HG03439 (cell line): Measurements from ENCODE around the gene RNU2-1.
A peak's percentile ranks its signal among the peaks of the same experiment; 100 is the strongest.
"Not testable (repeated sequence)": the region's sequence is repeated elsewhere in the genome, so short reads cannot be mapped to it uniquely, and the experiment has no call there.

ENCODE experiments used
- ATAC-seq: cut with Tn5 transposase; IDR thresholded peaks from one replicate; pipeline ENCODE4 v1.9.1; 2021; ENCODE audit warnings: mild to moderate bottlenecking, moderate library complexity; ENCODE audit not compliant: unreplicated experiment

Gene RNU2-1

GRCh38 chr17:43216762-43217613, 16.8 kb downstream of the RNU2-1 start:
- ATAC-seq, result no peak

- no peak for ATAC-seq
Observed at GRCh38 chr17:43216369-43216761, 17.4 kb downstream of the RNU2-1 start.

GRCh38 chr17:43215341-43215740, 18.4 kb downstream of the RNU2-1 start:
- ATAC-seq, result no peak

DNA sequence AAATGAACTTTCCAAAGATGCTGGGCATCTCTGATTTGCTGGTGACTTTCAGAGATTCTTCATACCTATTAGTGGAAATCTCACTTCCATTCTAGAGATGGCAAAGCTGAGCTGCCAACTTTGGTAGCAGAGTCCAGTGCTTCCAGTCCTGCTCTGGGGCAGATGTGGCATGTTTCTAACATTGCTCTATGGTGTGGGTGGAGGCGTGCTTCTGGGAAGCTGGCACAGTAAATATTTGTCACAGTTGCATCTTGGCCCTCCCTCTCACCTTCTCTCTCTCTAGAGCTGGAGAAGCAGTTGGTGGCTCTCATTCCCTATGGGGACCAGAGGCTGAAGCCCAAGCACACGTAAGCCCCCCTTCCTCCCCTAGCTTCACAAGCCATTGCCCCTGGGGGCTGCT, 20.2 kb downstream of the RNU2-1 start:
- ATAC-seq, result no peak

GRCh38 chr17:43212641-43213490, 20.9 kb downstream of the RNU2-1 start:
- ATAC-seq, result no peak

DNA sequence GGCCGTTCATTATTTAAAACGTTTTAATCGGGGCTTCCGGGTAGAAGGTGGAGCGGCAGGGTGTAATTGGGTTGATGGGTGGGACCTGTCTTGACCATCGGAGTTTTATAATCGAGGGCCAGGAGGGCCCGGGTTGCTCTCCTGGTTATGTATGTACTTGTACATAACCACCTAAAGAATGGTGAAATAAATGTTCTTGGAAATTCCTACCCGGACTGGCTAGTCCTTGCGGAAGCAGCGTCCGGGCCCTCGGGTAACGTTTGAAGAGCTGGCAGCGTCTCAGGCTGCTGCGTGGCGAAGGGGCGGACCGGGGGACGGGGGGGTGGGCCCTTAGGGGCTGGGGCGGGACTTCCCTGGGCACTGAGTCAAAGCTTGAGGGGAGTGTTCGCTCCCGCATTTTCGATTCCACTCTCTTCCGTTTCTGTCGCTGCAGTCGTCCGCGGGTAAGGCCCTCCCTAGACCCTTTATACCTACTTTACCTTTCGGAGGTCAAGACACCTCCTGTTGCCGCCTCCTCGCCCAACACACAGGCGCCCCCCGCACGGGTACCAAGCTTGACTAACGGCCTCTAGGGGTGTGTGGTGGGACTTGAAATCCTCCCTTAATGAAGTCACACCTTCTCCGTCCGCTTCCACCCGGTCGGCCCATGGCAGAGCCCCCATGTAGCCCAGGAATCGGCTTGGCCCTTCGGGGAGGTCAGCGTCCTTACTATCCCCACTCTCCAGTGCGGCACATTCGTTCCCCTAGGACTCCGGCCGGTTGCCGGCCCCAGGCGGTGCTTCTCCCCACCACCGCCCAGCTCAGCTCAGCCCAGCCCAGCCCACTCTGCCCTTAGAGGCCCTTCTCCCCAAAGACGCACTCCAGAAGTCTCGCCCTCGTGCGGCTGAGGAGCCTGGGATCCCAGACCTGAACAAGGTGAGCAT, 22.0 kb downstream of the RNU2-1 start, which contains the start of gene TMEM106A:
TSS of gene TMEM106A (plus strand) at position 396 of the 923 bp plus-strand sequence. CDS start 1,167 bp downstream, outside the sequence.
- peak; percentile 74 for ATAC-seq

DNA sequence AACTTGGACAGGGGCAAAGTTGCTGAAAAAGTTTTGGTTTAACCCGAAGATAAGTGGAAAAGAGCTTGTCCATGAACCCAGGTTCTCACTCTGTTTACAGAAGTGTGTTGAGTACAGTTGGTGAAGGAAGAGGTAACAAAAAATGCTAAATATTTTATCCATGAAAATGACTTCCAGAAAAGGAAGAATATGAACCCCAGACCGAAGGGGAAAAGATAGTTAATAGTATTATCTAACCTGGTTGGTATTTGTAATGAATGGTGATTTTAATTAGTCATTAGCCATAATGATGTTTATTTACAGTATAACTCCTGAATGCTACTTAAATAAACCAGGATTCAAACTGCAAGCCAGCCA, 22.7 kb downstream of the RNU2-1 start:
- ATAC-seq, result no peak

- ATAC-seq, result no peak
Observed at GRCh38 chr17:43210576-43210975, 23.2 kb downstream of the RNU2-1 start.

DNA sequence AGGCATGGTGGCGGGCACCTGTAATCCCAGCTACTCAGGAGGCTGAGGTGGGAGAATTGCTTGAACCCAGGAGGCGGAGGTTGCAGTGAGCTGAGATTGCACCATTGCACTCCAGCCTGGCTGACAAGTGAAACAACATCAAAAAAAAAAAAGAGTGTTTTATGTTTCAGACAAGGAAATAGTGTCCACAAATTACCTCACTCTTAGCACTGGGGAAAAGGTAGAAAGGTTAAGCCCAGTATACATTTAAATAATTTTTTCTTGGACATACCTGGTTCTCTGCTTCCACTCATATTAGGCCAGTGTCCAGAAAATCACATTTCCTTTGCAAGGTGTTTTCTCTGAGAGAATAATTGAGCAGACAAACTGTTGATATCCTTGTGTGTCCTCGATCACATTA, 30.8 kb downstream of the RNU2-1 start:
- not testable (repeated sequence) for ATAC-seq

DNA sequence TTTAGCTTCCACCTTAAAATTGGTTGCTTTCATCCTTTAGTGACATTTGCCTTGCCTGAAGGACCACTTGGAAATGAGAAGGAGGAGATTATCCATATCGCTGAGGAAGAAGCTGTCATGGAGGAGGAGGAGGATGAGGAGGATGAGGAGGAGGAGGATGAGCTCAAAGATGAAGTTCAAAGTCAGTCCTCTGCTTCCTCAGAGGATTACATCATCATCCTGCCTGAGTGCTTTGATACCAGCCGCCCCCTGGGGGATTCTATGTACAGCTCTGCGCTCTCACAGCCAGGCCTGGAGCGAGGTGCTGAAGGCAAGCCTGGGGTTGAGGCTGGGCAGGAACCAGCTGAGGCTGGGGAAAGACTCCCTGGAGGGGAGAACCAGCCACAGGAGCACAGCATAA, 33.6 kb downstream of the RNU2-1 start:
- ATAC-seq, result no peak

DNA sequence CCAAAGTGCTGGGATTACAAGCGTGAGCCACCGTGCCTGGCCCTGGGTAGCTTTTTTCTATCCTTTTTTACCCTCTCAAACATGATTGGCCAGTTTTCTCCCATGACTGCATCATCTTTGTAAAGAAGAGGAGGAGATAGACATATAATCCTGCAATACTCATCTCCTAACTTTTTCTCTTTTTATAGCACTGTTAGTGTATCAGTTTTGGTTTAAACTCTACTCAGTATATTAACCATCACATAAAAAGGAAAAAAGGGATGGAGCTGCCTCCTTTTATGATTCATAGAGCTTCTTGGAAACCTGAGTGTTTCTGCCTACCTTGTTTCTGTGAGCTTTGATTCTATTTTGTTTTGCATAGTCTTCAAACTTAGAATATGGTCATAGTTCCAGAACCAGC, 34.1 kb downstream of the RNU2-1 start:
- no peak for ATAC-seq

DNA sequence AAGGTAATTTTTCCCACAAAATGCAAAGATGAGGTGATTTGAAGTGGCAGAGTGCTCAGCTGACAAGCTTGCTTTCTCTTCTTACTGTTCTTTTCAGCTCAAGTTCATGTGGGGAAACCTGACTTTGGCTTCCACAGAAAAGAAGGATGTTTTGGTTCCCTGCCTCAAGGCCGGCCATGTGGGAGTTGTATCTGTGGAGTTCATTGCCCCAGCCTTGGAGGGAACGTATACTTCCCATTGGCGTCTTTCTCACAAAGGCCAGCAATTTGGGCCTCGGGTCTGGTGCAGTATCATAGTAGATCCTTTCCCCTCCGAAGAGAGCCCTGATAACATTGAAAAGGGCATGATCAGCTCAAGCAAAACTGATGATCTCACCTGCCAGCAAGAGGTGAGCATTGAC, 40.5 kb downstream of the RNU2-1 start:
- ATAC-seq, result no peak

GRCh38 chr17:43186656-43187055, 47.1 kb downstream of the RNU2-1 start:
- not testable (repeated sequence) for ATAC-seq

GRCh38 chr17:43183921-43184320, 49.9 kb downstream of the RNU2-1 start:
- ATAC-seq, result no peak
